ENCODE data around the gene ERLIN1.

Gene ERLIN1

DNA sequence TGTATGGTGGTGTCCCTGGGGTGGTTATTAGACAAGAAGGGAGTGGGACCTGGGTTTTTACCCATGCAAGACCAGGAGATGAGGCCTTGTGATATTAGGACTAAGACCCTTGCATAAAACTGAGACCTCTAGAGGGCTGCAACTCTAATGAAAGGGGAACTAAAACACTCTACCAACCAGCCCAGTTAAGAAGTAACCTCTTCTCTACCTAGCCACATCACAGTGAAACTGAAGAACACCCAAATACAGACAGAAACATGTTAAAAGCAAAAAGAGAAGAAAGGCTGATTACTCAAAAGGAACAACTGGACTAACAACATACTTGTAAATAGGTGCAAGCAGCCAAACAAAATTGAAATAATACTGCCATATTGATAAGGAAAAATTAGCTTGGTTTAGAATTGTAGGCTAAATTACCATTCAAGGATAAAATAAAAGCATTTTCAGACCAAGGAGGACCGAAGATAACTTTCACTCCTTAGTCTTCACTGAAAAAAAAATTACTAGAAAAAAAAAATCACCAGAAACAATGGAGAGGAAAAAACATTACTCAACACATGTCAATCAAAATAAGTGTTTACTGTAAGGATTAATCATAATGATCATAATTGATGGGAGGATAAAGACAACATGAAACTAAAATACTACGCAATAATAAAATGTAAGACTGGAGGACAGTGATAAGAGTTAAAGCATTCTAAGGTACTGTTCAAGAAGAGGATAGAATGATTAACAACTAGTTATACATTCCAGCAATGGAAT, 27.6 kb downstream of the ERLIN1 start:
- Histone ChIP-seq H3K4me1 (ENCODE audit: control insufficient read depth in 1 of 2, insufficient read depth in 1 of 2, low read depth in 1 of 2, low read length in 1 of 2) (no peaks in the 10 kb centered on the region), H3K27me3 (no peaks in the 10 kb centered on the region), H3K4me3 (ENCODE audit: low read depth in 1 of 2, low read length in 1 of 2) (no peak overlapping the region), H3K36me3 (peaks cover 39% of the 10 kb centered on the region), H3K27ac (peak overlapping the region; percentile 17), H3K9me3 (no peaks in the 10 kb centered on the region)
- no peak for TF ChIP-seq CTCF (IDR thresholded peaks at IDR 0.05)

GRCh38 chr10:100157156-100157555, 28.7 kb downstream of the ERLIN1 start:
- peaks cover 50% of the 10 kb centered on the region for H3K36me3 ChIP-seq
- H3K4me1 ChIP-seq (ENCODE audit: control insufficient read depth in 1 of 2, insufficient read depth in 1 of 2, low read depth in 1 of 2, low read length in 1 of 2) = no peaks in the 10 kb centered on the region
- H3K27ac ChIP-seq = no peak overlapping the region
- H3K27me3 ChIP-seq = no peaks in the 10 kb centered on the region
- H3K4me3 ChIP-seq (ENCODE audit: low read depth in 1 of 2, low read length in 1 of 2) = no peak overlapping the region
- no peak for TF ChIP-seq CTCF (IDR thresholded peaks at IDR 0.05)
- no peaks in the 10 kb centered on the region for H3K9me3 ChIP-seq

DNA sequence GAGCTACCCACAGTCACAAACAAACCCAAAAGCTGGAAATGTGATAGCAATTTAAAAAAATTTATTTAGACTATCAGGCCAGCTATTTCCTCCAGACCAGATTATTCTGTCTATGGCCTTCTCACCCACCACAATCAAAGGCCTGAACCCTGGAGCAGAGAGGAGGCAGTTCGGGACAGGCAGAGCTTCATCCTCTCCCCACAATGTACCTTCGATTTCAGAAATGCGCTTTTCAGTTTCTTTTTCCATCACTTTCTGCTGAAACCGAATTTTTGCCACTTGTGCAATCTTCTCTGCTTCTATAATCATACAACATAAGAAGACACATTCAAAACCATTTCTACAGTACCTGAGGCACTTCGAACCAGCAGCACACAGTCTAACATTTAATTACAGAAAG, 29.9 kb downstream of the ERLIN1 start:
- peak overlapping the region; percentile 16 for H3K27ac ChIP-seq
- peaks cover 62% of the 10 kb centered on the region for H3K36me3 ChIP-seq
- no peaks in the 10 kb centered on the region for H3K27me3 ChIP-seq
- H3K4me1 ChIP-seq (ENCODE audit: control insufficient read depth in 1 of 2, insufficient read depth in 1 of 2, low read depth in 1 of 2, low read length in 1 of 2) = no peaks in the 10 kb centered on the region
- H3K4me3 ChIP-seq (ENCODE audit: low read depth in 1 of 2, low read length in 1 of 2) = no peak overlapping the region
- TF ChIP-seq CTCF (IDR thresholded peaks at IDR 0.05) = no peak
- no peaks in the 10 kb centered on the region for H3K9me3 ChIP-seq

- H3K27ac ChIP-seq = peak overlapping the region; percentile 33
- no peak overlapping the region for H3K4me3 ChIP-seq (ENCODE audit: low read depth in 1 of 2, low read length in 1 of 2)
- H3K36me3 ChIP-seq = peaks cover 64% of the 10 kb centered on the region
- TF ChIP-seq CTCF (IDR thresholded peaks at IDR 0.05) = no peak
- H3K27me3 ChIP-seq = no peaks in the 10 kb centered on the region
- H3K9me3 ChIP-seq = no peaks in the 10 kb centered on the region
- H3K4me1 ChIP-seq (ENCODE audit: control insufficient read depth in 1 of 2, insufficient read depth in 1 of 2, low read depth in 1 of 2, low read length in 1 of 2) = peaks cover 5% of the 10 kb centered on the region in 2 experiments
These were observed 31.2 kb downstream of the ERLIN1 start for GRCh38 chr10:100154666-100155065.

GRCh38 chr10:100153239-100153825, 32.5 kb downstream of the ERLIN1 start:
- H3K36me3 ChIP-seq = peaks cover 64% of the 10 kb centered on the region
- no peaks in the 10 kb centered on the region for H3K27me3 ChIP-seq

More at GRCh38 chr10:100153239-100153825, 32.5 kb downstream of the ERLIN1 start:
- Histone ChIP-seq H3K4me1 (ENCODE audit: control insufficient read depth in 1 of 2, insufficient read depth in 1 of 2, low read depth in 1 of 2, low read length in 1 of 2) (peaks cover 18 to 19% of the 10 kb centered on the region in 2 experiments), H3K9me3 (no peaks in the 10 kb centered on the region), H3K4me3 (ENCODE audit: low read depth in 1 of 2, low read length in 1 of 2) (no peak overlapping the region), H3K27ac (peak overlapping the region; percentile 90)
- TF ChIP-seq CTCF (IDR thresholded peaks at IDR 0.05) = no peak

Measured in neutrophil (primary cell).